GOT3 (cell line): ENCODE measurements around the gene SNTB2.

ENCODE experiments used
- DNase-seq: peaks from one replicate; lab custom pipeline; 2025; ENCODE audit warnings: mixed read lengths; lab: John Stamatoyannopoulos, UW

SNTB2 gene

GRCh38 chr16:69318911-69319289 is 131.9 kb downstream of the SNTB2 start:
- no peak for DNase-seq

GRCh38 chr16:69319381-69319780 is 132.4 kb downstream of the SNTB2 start:
- DNase-seq = no peak

DNA sequence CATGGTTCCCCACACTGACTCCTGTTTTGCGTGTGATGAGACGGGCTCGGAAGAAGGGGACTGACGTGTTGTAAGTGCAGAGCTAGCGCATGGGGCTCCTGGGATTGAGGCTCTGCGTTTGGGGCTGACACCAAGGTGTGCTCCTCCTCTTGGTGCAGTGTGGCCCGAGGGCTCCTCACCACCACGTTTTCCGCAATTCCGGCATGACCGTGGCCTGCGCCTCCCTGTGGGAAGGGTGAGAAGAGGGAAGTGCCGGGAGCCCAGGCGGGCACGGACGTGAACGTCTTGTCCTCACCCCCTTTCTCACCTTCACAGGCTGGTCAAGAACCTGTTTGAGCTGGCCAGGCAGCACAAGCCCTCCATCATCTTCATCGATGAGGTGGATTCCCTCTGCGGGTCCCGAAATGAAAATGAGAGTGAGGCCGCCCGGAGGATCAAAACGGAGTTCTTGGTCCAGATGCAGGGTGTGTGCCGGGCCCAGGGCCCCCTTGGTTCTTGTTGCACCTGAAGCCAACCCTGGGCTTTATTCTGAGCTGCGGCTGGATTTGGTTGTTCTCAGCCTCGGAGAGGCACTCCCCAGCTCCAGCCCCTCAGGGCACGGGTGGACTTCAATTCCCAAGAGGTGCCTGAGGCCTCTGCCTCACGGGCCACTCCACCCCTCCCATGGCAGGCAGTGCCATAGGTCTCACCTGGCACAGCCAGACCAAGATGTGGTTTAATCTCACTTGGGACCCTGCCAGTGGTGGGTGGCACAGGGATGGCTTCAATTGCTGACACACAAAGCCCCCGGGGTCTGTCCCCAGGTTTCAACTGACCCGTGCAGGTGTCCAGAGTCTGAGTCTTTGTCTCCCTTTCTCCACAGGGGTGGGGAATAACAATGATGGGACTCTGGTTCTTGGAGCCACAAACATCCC is 133.1 kb downstream of the SNTB2 start:
- DNase-seq = no peak

- no peak for DNase-seq
Measured at GRCh38 chr16:69320740-69321073, 133.7 kb downstream of the SNTB2 start.

DNA sequence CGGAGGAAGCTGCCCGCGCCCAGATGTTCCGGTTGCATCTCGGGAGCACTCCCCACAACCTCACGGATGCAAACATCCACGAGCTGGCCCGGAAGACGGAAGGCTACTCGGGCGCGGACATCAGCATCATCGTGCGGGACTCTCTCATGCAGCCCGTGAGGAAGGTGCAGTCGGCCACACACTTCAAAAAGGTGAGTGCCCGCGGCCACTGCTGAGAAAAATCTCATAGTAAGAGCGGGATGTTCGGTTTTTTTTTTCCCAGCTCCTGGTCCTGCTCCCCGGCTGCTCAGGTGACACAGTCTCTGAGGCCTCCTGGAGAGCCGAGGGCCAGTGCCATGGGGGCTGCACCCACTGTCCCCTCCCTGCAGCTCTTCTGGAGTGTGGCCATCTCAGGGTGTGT is 134.1 kb downstream of the SNTB2 start:
- no peak for DNase-seq

GRCh38 chr16:69322343-69322742 is 135.4 kb downstream of the SNTB2 start:
- DNase-seq = no peak

DNA sequence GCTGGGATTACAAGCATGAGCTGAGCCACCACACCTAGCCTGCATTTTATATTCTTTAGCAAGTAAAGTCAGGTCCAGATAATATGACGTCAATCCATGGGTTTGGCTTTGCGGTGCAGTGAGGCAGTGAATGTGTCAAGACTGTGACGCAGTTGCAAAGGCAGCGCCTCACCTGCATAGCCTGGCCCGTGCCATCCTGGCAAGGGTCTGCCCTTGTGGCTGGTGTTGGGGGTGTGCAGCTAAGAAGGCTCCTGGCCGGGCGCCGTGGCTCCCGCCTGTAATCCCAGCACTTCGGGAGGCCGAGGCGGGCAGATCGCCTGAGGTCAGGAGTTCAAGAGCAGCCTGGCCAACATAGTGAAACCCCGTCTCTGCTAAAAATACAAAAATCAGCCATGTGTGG is 136.5 kb downstream of the SNTB2 start:
- no peak for DNase-seq

DNA sequence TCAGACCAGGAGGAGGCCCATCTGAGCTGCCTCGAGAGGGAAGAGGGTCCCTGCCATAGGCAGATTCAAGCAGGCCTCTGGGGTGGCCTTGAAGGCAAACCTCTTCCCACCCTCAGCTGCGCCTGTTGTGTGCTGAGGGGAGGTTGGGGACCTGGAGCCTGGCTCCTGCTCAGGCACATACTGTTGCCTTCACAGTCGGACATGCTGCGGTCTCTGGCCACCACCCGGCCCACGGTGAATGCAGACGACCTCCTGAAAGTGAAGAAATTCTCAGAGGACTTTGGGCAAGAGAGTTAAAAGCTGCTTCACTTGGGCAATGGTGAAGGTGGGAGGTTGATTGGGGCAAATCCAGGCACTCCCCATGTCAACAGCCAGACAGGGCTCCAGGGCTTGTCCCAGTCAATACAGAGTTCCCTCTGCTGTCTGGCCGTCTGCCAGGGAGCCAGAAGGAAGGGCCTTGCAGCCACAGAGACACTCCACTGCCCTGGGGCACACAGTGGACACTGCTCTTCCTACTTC is 137.1 kb downstream of the SNTB2 start:
- DNase-seq = no peak

DNA sequence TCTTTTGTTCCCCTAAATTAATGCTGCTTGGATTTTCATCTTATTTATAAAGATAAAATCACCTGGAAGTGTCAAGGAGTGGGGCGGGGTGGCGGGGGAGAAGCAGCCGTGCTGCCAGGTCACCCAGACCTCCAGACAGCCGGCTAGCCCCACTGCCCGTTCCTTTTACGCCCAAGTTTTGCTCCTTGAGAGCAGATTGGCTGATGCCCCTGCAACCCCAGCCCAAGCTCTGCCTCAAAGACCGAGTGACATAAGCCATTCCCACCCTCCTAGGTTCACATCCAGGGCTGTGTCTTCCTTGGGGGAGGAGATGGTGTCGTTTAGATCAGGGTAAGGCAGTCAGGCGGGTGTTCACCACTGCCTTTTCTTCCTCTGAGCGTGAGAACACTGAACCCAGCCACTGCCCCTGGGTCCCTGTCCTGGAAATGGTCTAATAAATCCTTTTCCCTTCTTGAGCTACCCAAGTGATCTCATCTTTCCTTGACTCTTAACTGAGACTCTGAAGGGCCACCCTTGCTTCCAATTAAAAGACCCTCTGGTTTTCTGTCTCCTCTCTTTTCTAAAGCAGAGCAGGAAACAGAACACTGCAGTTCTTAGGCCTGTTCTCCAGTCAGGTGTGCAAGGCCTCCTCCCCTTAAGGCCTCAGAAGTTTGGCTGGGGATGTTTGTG is 137.8 kb downstream of the SNTB2 start:
- DNase-seq = no peak

DNA sequence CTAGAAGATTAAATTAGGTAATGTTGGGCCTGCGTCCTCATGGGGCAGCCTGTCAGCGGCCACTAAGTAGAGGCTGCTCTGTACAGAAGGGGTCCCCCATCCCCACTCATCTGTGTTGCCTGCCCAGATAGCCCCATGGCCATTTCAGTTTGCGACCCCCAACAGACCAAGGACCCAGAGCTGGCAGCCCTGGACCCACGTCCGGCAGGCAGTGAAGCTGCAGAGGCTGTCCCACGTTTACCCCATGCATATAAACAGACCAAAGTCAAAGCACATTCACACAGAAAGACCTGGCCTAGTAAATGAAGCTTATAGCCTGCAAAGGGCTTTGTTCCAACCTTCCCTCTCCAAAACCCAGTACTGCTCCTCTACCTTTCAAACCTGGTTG is 138.8 kb downstream of the SNTB2 start:
- DNase-seq = no peak

GRCh38 chr16:69326172-69326873 is 139.4 kb downstream of the SNTB2 start:
- no peak for DNase-seq

DNA sequence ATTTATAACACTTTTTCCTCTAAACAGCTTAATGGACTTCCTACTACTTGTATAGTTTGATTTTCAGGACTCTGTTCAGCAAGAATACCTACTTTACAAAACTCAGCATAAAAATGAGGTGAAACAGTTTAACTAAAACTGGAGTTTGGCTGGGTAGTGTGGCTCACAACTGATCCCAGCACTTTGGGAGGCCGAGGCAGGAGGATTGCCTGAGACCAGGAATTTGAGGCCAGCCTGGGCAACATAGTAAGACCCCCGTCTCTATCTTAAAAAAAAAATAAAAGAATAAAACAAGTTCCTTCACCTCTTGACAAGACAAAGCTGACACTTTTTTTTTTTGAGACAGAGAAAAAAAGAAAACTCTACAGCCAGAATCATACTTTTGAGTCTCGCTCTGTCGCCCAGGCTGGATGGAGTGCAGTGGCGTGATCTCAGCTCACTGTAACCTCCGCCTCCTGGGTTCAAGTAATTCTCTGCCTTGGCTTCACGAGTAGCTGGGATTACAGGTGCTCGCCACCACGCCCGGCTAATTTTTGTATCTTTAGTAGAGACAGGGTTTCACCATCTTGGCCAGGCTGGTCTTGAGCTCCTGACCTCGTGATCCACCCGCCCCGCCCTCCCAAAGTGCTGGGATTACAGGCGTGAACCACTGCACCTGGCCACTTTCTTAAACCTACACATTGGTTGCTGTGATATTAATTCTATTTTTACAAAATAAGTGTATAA is 140.8 kb downstream of the SNTB2 start:
- no peak for DNase-seq

- DNase-seq = no peak
Measured at GRCh38 chr16:69328854-69329316, 141.9 kb downstream of the SNTB2 start.

DNA sequence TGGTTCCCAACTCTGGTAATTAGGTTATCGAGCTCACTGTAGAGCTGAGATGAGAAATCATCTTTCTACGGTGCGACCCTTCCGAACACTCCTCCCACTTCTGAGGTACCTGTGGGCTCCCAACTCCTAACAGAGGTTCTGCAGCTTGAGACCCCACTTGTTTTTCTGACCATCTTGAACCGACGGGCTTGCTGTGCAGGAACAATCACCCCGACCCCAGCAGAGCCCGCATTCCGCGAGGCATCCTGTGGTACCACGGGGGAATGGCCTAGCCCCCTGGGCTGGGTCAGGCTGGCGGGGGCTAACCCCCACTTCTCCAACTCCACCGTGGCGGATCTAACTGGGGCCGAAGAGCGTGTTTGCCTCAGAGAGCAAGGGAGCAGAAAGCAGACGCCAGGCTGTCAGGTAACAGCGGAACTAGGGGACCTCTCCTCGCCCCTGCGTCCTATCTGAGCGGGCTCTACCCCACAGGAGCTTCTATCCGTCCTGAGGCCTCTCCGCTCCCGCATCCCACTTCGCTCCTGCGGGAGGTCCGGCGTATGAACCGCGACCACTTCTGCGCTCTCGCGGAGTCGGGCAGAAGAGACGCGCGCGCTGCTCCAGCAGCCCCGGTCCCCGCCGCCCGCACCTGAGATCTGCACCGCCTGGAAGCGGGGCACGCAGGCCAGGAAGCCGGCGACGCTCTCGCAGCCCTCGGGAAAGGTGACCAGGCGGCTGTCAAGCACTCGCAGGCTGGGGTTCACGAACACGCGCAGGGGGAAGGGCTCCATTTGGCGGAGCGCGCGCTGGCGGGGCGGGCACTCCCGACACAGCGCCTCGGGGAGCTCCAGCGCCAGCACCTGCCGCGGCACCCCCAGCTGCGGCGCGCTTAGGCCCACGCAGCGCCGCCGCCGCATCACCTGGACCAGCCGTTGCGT is 142.7 kb downstream of the SNTB2 start:
- no peak for DNase-seq

- peak; percentile 75 for DNase-seq
Measured at GRCh38 chr16:69330286-69331109, 143.5 kb downstream of the SNTB2 start, which contains the start of gene PDF. Gene PDF, minus strand, starts transcription at chr16:69330588. Its CDS starts 18 bp downstream, at chr16:69330570.

DNA sequence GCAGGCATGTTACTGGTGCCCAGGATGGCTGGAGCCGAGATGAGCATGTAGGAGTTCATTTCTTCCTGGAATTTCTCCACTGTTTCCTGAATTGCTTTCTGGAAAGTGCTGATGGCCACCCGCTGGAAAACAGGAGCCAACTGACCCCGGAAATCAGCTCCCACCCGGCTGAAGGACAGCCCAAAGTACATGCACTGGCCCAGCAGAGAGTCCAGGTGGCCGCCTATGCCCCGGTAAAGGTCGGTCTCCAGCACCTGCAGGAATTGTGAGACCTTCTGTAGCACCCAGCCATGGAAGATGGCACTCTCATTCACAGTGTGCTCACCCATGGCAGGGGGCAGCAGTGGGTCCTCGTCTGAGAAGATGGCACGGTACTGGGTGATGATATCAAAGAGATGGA is 147.7 kb downstream of the SNTB2 start:
- DNase-seq = no peak

- DNase-seq = no peak
Measured at GRCh38 chr16:69338557-69339288, 151.8 kb downstream of the SNTB2 start.

DNA sequence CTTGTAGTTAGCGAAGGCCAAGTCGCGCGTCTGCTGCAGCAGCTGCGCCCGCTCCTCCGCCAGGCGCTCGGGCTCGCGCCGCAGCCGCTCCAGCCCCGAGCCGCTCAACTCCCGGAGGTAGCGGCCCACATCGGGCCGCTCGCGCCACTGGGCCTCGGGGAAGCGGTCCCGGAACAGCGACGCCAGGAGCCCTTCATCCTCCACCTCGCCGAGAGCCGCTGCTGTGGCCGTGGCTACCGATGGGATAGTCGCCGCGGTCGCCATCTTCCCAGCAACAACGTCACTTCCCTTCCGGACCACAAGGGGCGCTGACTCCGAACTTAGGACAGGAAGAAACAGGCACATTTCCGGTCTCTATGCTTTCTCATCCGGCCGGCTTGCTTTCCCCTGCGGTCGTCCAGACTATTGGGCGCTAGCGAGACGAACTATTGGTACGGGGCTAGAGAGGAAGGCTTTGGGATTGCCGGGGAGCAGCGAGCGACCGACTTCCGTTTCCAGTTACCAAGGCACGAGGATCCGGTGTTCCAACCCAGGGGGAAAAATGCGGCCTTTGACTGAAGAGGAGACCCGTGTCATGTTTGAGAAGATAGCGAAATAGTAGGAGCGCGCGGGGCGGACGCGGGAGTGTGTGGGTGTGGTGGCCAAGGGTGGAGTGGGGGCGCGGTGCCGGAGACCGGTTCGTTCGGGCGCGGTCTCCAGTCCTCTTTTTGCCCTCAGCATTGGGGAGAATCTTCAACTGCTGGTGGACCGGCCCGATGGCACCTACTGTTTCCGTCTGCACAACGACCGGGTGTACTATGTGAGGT is 152.5 kb downstream of the SNTB2 start, which contains the start of the genes COG8 and NIP7:
Gene COG8, minus strand, starts transcription at position 276 of the 806 bp plus-strand sequence. Its CDS starts 12 bp downstream, at position 264.
Gene NIP7, plus strand, starts transcription at position 484 of the 806 bp plus-strand sequence. Its CDS starts 58 bp downstream, at position 542.
- DNase-seq = peak; percentile 86
